SU-DHL-6 (cell line): ENCODE measurements around the gene OLFML2B.

Source experiments
- EZH2phosphoT487 ChIP-seq: fragments of 200-600 bp; sonication (generic), shearing (Covaris generic); conservative IDR thresholded peaks from 2 replicates; pipeline ENCODE4 v1.6.1; 2018; ENCODE audit warnings: mild to moderate bottlenecking, antibody characterized with exemption, low read length, moderate library complexity, mixed read lengths
- TF ChIP-seq, protein P1 (sequence below): fragments of 200-600 bp; sonication (generic); IDR thresholded peaks from one replicate; pipeline ENCODE4 v1.5.1; 2017; ENCODE audit warnings: antibody characterized with exemption, mild to moderate bottlenecking, low read length, moderate library complexity; ENCODE audit not compliant: insufficient read depth, poor library complexity, severe bottlenecking

DNA sequence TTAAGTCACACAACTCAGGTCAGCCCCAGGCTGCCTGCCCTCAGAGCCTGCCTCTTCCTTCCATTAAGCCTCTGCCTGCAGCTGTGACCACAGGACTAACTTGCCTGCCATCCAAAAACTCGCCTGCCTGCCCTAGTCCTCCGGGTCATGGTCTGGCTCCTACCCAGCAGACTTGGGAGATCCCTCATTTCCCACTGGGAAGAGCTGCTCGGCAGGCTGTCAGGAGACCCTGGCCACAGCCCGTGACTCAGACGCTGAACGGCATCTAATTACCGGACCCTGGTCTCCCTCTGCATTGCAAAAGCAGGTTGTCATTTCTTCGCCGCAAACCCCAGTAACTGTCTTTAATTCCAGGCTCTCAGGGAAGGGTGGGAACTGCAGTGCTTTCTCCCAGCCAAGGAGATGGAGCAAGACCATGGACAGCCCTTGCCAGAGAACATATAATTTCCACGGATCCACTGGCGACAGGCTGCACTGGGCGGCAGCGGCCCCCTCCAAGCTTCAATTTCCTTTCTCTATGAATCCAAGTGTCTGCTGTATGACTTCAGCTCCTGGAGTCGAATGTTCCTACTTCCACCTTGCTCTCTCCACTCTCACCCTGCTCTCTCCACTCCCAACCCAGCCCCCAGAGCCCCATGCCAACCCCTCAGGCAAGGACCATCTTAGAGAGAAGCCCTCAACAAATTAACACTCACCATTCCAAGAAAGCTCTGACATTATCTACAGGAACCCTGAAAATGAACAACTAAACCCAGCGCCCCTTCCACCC, 20.4 kb downstream of the OLFML2B start:
- TF ChIP-seq, protein P1, sequence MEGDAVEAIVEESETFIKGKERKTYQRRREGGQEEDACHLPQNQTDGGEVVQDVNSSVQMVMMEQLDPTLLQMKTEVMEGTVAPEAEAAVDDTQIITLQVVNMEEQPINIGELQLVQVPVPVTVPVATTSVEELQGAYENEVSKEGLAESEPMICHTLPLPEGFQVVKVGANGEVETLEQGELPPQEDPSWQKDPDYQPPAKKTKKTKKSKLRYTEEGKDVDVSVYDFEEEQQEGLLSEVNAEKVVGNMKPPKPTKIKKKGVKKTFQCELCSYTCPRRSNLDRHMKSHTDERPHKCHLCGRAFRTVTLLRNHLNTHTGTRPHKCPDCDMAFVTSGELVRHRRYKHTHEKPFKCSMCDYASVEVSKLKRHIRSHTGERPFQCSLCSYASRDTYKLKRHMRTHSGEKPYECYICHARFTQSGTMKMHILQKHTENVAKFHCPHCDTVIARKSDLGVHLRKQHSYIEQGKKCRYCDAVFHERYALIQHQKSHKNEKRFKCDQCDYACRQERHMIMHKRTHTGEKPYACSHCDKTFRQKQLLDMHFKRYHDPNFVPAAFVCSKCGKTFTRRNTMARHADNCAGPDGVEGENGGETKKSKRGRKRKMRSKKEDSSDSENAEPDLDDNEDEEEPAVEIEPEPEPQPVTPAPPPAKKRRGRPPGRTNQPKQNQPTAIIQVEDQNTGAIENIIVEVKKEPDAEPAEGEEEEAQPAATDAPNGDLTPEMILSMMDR, result no peak
- TF ChIP-seq EZH2phosphoT487, result no peak
